Caco-2 (cell line): ENCODE data around the gene TCP11. TPM values are rescaled to one million over a fixed set of nuclear protein-coding genes. Genes with fewer than 3 reads are reported as not detected.

Experiments
- BruUV-seq: library from RNA; stranded (reverse); fragments of 400-500 nt; replicated peaks from 2 replicates; lab custom pipeline; 2021; lab: Mats Ljungman, UMichigan
- CTCF ChIA-PET: fragments of 300-600 bp; sonication (Branson Sonifier 250); formaldehyde crosslinking; loops from one replicate; lab custom pipeline; 2022; ENCODE audit warnings: antibody characterized with exemption; lab: Charles Lee
- POLR2A ChIA-PET: fragments of 300-600 bp; sonication (Branson Sonifier 250); formaldehyde crosslinking; loops from one replicate; lab custom pipeline; 2022; ENCODE audit warnings: antibody characterized with exemption; lab: Charles Lee
- DNase-seq, 2 experiments: peaks; one replicate each; pipeline versions ENCODE4 v3.0.0 to v3.0.0-alpha.2; 2020 to 2022
- H3K27me3 ChIP-seq: replicated peaks from 2 replicates; pipeline ENCODE4 v1.6.0; 2011; ENCODE audit warnings: low read length; ENCODE audit not compliant: control insufficient read depth, insufficient read depth
- H3K36me3 ChIP-seq: 2 replicates; pipeline ENCODE4 v1.5.1; 2011; ENCODE audit warnings: low read length; ENCODE audit not compliant: control insufficient read depth, insufficient read depth
- H3K4me1 ChIP-seq: fragments of 250-450 bp; sonication (Bioruptor Pico); 2 replicates; pipeline ENCODE4 v1.5.1; 2020; ENCODE audit warnings: mild to moderate bottlenecking
- H3K4me3 ChIP-seq: 2 replicates; pipeline ENCODE4 v1.5.1; 2011; ENCODE audit warnings: low read depth, mild to moderate bottlenecking, control low read depth, low read length
- H3K9me3 ChIP-seq: fragments of 250-450 bp; sonication (Bioruptor Pico); 2 replicates; pipeline ENCODE4 v1.5.1; 2020; ENCODE audit warnings: mild to moderate bottlenecking, moderate library complexity
- H3K27ac Mint-ChIP-seq: one replicate; pipeline ENCODE4 v1.8.0; 2022; ENCODE audit warnings: mixed read lengths; ENCODE audit not compliant: unreplicated experiment
- H3K27me3 Mint-ChIP-seq: one replicate; pipeline ENCODE4 v1.8.0; 2022; ENCODE audit warnings: mixed read lengths; ENCODE audit not compliant: insufficient read depth, unreplicated experiment
- H3K36me3 Mint-ChIP-seq: one replicate; pipeline ENCODE4 v1.8.0; 2022; ENCODE audit warnings: mild to moderate bottlenecking, mixed read lengths; ENCODE audit not compliant: insufficient read depth, unreplicated experiment
- H3K4me1 Mint-ChIP-seq: one replicate; pipeline ENCODE4 v1.8.0; 2022; ENCODE audit warnings: low read depth, mixed read lengths; ENCODE audit not compliant: unreplicated experiment
- H3K4me3 Mint-ChIP-seq: one replicate; pipeline ENCODE4 v1.8.0; 2022; ENCODE audit warnings: mild to moderate bottlenecking, moderate library complexity, mixed read lengths; ENCODE audit not compliant: unreplicated experiment
- H3K9me3 Mint-ChIP-seq: one replicate; pipeline ENCODE4 v1.8.0; 2022; ENCODE audit warnings: mixed read lengths; ENCODE audit not compliant: unreplicated experiment
- CTCF ChIP-seq, 2 experiments: fragments of 200-600 bp in 1 of 2; IDR thresholded peaks; 1 replicate in 1 of 2; 2 replicates in 1 of 2; pipeline versions ENCODE4 v1.5.1 to v1.8.0; 2011 to 2022; ENCODE audit warnings: antibody characterized with exemption in 1 of 2, control low read depth in 1 of 2, inconsistent platforms in 1 of 2, low read depth in 1 of 2, low read length in 1 of 2, mild to moderate bottlenecking in 1 of 2, moderate library complexity in 1 of 2; ENCODE audit not compliant: insufficient read depth in 1 of 2, severe bottlenecking in 1 of 2, unreplicated experiment in 1 of 2
- intact Hi-C: fragments of 100-400 bp; cut with micrococcal nuclease; formaldehyde crosslinking; loops from one replicate; pipeline ENCODE4 v1.10.0; 2022; ENCODE audit not compliant: unreplicated experiment
- total RNA-seq: library from RNA; stranded (reverse); gene quantifications from 2 replicates; pipeline ENCODE4 v1.2.3, GENCODE V29; 2022

The TCP11 gene
- total RNA-seq, 1 experiment from 2014 or later = not detected

GRCh38 chr6:35081426-35081851, 59.7 kb downstream of the TCP11 start:
- peaks cover 41% of the 10 kb centered on the region for H3K36me3 Mint-ChIP-seq
- no TSS peak for BruUV-seq
- peak overlapping the region; percentile 2 for H3K27ac Mint-ChIP-seq
- no peak overlapping the region for H3K4me3 Mint-ChIP-seq
- POLR2A ChIA-PET = no interaction called here
- H3K36me3 ChIP-seq = no peaks in the 10 kb centered on the region
- no peaks in the 10 kb centered on the region for H3K4me1 ChIP-seq
- H3K9me3 ChIP-seq = no peaks in the 10 kb centered on the region
- H3K4me3 ChIP-seq = no peak overlapping the region
- peak in 1 of 2 experiments; percentile 9 for DNase-seq
- H3K4me1 Mint-ChIP-seq = no peaks in the 10 kb centered on the region
- H3K9me3 Mint-ChIP-seq = no peaks in the 10 kb centered on the region
- no peaks in the 10 kb centered on the region for H3K27me3 Mint-ChIP-seq
- CTCF ChIA-PET = no interaction called here
- intact Hi-C loops = no loop called here
- no peak for TF ChIP-seq CTCF (IDR thresholded peaks at IDR 0.05; ENCODE audit: insufficient read depth in 1 of 2, low read depth in 1 of 2, low read length in 1 of 2, severe bottlenecking in 1 of 2, unreplicated experiment in 1 of 2)
- no peaks in the 10 kb centered on the region for H3K27me3 ChIP-seq

GRCh38 chr6:35080821-35081425, 60.2 kb downstream of the TCP11 start:
- Mint-ChIP-seq H3K9me3 (no peaks in the 10 kb centered on the region), H3K27ac (peak overlapping the region; percentile 2), H3K36me3 (peaks cover 41% of the 10 kb centered on the region), H3K27me3 (no peaks in the 10 kb centered on the region), H3K4me1 (no peaks in the 10 kb centered on the region), H3K4me3 (no peak overlapping the region)
- Histone ChIP-seq H3K4me1 (no peaks in the 10 kb centered on the region), H3K36me3 (no peaks in the 10 kb centered on the region), H3K9me3 (no peaks in the 10 kb centered on the region), H3K4me3 (no peak overlapping the region), H3K27me3 (no peaks in the 10 kb centered on the region)
- ChIA-PET CTCF (no interaction called here), POLR2A (no interaction called here)
- intact Hi-C loops = no loop called here
- peak in 1 of 2 experiments; percentile 23 for DNase-seq
- no TSS peak for BruUV-seq
- no peak for TF ChIP-seq CTCF (IDR thresholded peaks at IDR 0.05; ENCODE audit: insufficient read depth in 1 of 2, low read depth in 1 of 2, low read length in 1 of 2, severe bottlenecking in 1 of 2, unreplicated experiment in 1 of 2)

- Histone ChIP-seq H3K27me3 (no peaks in the 10 kb centered on the region), H3K4me1 (no peaks in the 10 kb centered on the region), H3K4me3 (no peak overlapping the region), H3K9me3 (no peaks in the 10 kb centered on the region), H3K36me3 (no peaks in the 10 kb centered on the region)
- BruUV-seq = no TSS peak
- intact Hi-C loops = no loop called here
- no peak overlapping the region for H3K27ac Mint-ChIP-seq
- H3K27me3 Mint-ChIP-seq = no peaks in the 10 kb centered on the region
- POLR2A ChIA-PET = no interaction called here
- TF ChIP-seq CTCF (IDR thresholded peaks at IDR 0.05; ENCODE audit: insufficient read depth in 1 of 2, low read depth in 1 of 2, low read length in 1 of 2, severe bottlenecking in 1 of 2, unreplicated experiment in 1 of 2) = no peak
- CTCF ChIA-PET = no interaction called here
- no peaks in the 10 kb centered on the region for H3K9me3 Mint-ChIP-seq
- no peaks in the 10 kb centered on the region for H3K4me1 Mint-ChIP-seq
- DNase-seq = peak in 1 of 2 experiments; percentile 11
- peaks cover 38% of the 10 kb centered on the region for H3K36me3 Mint-ChIP-seq
- H3K4me3 Mint-ChIP-seq = no peak overlapping the region
Measured at GRCh38 chr6:35080016-35080680, 61.0 kb downstream of the TCP11 start.
